ENCODE results near the gene LRRC74B.
"Not testable (repeated sequence)": the region's sequence is repeated elsewhere in the genome, so short reads cannot be mapped to it uniquely, and the experiment has no call there.

The LRRC74B gene

DNA sequence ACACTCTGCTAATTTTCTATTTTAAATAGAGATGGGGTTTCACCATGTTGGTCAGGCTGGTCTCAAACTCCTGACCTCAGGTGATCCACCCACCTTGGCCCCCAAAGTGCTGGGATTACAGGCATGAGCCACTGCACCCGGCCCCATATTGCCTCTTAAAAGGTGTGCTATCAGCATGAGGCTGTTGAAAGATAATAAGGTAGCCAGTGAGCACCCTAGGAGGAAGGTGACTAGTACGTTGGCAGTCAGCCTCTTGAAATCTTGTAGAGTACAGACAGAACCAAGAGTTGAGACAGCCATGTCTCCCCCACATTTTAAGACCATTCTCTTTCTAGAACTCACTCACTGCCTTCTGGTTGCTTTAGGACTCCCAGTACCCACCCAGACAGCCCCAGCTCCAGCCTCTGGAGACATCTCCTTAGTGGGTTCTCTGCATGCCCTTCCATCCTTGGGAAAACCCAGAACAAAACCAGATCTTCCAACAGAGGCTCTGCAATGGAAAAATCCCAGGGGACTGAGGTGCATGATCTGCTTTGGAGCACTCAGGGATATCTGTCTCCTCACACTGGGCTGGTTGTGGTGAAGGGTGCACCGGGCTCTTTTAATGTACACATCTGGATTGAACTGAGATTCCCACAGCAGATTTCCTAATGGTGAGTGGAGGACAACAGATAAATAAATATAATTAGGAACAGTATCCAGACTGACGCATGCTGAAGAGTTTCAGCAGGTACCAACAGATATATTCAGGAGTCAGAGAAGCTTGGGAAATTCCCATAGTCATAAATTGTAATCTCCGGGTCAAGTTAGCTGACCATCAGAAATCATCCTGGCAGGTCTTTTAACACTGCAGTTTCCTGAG, 49.4 kb downstream of the LRRC74B start:
- DNase-seq (no peak), ATAC-seq (no peak)
- Mint-ChIP-seq H3K9me3 (no peaks in the 10 kb centered on the region), H3K27ac (no peak overlapping the region), H3K4me1 (no peaks in the 10 kb centered on the region), H3K27me3 (no peaks in the 10 kb centered on the region), H3K4me3 (no peak overlapping the region)

DNA sequence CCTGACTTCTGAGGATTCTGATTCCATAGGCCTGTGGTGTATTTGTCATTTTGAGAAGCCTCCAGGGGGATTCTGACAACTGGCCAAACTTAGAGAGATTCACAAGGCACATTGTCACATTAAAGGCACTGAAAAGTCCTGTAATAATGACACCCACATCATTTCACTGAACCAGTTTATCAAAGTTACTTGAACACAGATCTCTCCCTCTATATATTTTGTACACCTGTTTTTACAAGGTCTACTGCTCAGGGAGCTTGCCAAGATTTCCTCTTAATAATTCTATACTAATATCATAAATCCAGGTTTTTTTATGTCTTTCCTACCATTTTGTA, 50.0 kb downstream of the LRRC74B start:
- no peak for DNase-seq
- Mint-ChIP-seq H3K4me1 (no peaks in the 10 kb centered on the region), H3K4me3 (no peak overlapping the region), H3K9me3 (no peaks in the 10 kb centered on the region), H3K27me3 (no peaks in the 10 kb centered on the region), H3K27ac (no peak overlapping the region)
- ATAC-seq: no peak

DNA sequence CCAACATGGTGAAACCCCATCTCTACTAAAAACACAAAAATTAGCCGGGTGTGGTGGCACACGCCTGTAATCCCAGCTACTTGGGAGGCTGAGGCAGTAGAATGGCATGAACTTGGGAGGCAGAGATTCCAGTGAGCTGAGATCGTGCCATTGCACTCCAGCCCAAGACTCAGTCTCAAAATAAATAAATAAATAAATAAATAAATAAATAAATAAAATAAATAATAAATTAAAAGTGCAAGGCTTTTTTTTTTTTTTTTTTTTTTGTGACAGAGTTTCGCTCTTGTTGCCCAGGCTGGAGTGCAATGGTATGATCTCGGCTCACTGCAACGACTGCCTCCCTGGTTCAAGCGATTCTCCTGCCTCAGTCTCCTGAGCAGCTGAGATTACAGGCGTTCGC, 51.1 kb downstream of the LRRC74B start:
- not testable (repeated sequence) for H3K4me1 Mint-ChIP-seq, ATAC-seq

DNA sequence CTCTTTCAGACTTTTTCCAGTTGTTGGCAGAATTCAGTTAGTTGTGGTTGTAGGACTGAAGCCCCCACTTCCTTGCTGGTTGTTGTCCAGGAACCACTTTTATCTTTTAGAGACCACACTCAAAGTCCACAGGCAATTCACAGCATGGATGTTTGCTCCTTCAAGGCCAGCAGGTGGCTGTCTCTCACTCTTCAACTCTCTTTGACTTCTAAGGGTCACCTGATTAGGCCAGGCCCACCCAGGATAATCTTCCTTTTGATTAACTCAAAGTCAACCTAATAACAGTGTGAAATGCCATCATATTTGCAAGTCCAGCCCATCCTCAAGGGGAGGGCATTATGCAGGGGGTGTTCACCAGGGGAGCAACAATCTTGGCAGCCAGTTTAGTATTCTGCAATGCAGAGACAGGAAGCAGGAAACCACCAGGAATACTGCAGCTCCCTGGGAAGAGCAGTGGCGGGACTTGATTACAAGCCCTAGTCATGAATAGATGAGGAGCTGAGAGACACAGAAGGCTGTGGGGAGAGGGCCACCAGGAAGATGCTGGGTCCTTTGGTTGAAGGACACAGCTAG, 52.4 kb downstream of the LRRC74B start:
- H3K27ac Mint-ChIP-seq: no peak overlapping the region
- no peak overlapping the region for H3K4me3 Mint-ChIP-seq
- peaks cover 20% of the 10 kb centered on the region for H3K27me3 Mint-ChIP-seq
- peaks cover 13% of the 10 kb centered on the region for H3K4me1 Mint-ChIP-seq
- ATAC-seq (no peak), DNase-seq (no peak)
- no peaks in the 10 kb centered on the region for H3K9me3 Mint-ChIP-seq

More for the DNA sequence above, 51.1 kb downstream of the LRRC74B start:
- H3K9me3 Mint-ChIP-seq, H3K4me3 Mint-ChIP-seq, DNase-seq, H3K27me3 Mint-ChIP-seq, H3K27ac Mint-ChIP-seq: not testable (repeated sequence)

DNA sequence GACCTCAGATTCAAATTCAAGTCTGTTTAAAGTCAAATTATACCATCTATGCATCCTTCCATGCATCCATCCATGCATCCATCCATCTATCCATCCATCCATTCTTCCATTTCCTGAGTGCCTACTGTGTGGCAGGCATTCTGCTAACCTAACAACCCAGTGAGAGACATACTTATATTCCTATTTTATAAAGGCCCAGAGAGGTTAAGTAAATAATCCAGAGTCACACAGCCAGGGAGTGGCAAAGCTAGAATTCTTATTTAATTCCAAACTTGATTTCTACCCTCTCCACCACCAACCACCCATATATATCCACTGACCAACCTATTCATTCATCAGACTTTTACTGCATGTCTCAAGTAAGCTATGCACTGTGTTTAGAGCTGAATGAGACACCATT, 53.8 kb downstream of the LRRC74B start:
- H3K27me3 Mint-ChIP-seq: peaks cover 22% of the 10 kb centered on the region
- no peaks in the 10 kb centered on the region for H3K9me3 Mint-ChIP-seq
- peaks cover 13% of the 10 kb centered on the region for H3K4me1 Mint-ChIP-seq
- no peak for ATAC-seq
- DNase-seq: no peak
- no peak overlapping the region for H3K27ac Mint-ChIP-seq
- H3K4me3 Mint-ChIP-seq: no peak overlapping the region

DNA sequence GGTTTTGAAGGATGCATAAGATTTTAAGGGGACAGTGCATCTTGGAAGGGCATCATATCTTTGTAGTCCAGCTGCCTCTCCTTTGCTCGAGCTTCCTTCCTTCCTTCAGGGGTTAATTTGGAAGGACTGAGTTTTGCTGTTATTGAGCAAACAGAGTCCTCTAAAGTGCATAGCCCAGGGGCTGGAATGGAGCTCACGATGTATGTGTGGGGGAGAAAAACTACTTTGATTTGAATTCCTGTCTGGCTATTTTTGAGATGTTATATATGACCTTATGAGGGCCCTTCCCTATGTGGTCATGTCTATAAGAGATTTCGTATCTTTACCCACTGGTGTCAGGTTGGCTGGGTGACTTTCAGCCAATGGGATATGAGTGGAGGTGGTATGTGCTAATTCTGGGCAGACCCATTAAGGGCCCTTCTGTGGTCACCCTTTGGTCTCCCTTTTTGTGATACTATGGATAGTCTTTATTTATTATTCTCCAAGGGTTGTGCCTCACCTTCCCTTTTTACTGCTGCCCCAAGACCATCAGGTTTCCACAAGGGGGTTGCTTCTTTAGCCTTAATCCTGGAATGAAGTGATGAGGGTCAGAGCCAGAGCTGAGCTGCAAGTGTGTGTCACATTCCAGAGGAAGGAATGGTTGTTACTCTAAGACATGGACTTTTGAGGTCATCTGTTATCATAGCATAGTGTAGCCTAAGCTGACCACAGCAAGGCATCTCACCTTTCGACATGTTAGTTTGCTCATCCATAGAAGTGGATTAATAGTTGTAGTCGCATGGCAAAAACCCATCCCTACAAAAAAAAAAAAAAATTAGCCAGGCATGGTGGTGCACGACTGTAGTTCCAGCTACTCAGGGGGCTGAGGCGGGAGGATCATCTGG, 54.6 kb downstream of the LRRC74B start:
- no peak overlapping the region for H3K4me3 Mint-ChIP-seq
- peaks cover 30% of the 10 kb centered on the region for H3K27me3 Mint-ChIP-seq
- DNase-seq: no peak
- H3K9me3 Mint-ChIP-seq: no peaks in the 10 kb centered on the region
- no peak overlapping the region for H3K27ac Mint-ChIP-seq
- H3K4me1 Mint-ChIP-seq: peaks cover 13% of the 10 kb centered on the region
- ATAC-seq: no peak

DNA sequence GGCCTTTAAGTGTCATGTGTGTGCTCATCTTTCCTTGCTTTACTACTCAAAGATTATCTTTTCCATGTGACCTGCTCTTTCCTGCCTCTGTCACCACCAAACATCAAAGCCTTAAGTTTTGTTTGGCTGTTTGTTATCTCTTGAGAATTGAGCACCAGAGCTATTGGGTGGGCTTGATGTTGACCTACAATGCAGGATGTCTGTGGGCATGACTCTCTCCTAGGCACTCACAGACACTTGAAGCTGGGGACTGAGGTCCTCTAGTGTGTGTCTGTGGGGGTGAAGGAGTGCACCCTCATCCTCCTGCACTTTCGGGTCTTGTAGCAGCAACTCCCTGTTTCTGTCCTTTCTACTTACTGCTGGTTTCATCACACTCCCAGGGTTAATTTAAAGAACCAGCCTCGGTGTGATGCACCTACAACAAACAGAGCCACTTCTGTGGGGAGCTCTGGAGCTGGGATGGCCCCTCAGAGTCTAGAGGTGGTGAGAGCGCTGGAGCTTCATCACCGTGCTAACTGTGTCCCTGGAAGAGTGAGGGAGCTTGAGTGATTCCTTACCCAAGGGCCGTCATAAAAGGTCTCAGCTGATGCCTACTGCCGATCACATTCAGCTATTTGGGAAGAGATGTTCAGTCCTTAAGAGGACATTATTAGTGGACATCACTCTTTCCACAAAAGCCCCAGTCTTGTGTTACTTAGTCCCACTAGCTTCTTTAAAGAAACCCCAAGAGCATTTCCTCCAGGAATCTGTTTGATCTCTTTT, 56.3 kb downstream of the LRRC74B start:
- DNase-seq (no peak), ATAC-seq (no peak)
- Mint-ChIP-seq H3K9me3 (no peaks in the 10 kb centered on the region), H3K27ac (no peak overlapping the region), H3K4me3 (no peak overlapping the region), H3K4me1 (peaks cover 13% of the 10 kb centered on the region), H3K27me3 (peaks cover 40% of the 10 kb centered on the region)

DNA sequence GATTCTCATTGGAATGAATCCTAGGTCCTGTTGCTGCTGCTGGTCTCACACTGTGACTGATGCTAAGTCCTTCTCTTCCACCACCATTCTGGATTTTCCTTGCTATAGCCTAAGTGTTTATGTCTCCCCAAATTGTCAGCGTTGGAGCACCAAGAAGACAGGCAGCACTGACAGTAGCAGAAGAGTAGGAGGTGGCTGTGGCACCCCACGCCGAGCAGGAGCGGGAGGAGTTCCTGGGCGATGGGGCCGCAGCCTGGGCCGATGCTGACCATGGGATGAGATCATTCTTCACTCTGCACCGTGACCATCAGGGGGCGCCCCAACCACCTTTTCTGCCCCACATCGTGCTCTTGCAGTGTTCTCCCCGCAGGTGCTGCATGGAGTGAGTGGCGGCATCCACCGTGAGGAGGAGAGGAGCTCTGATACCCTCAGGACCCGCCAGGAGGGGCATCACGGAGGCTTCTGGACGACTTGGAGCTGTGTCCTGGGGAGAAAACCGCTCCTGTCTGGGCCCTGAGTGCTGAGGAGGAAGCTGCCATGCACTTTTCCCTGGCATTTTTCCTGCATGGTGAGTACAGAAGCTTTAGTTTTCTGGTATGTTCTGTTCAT, 57.0 kb downstream of the LRRC74B start:
- Mint-ChIP-seq H3K4me3 (peak overlapping the region; percentile 47 to 75), H3K27ac (peak overlapping the region in 1 of 2 donors; percentile 81)

DNA sequence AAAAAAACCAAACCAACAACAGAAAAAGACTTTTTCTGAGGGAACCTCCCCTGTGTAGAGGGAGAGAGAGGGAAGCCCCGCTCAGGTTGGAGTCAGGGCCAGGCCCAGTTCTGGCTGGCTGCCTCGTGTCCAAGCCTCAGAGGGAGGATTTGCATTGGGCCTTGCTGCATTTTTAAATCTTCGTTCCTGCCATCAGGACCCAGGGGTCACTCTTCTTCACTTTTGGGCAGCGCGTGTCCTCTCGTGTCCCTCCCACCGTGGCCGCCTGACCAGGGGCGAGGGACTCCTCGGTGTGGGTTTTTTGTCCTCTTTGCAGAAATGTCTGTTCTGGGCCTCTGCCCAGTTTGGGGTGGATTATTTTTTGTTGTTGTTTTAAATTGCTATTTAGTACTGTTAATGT, 57.9 kb downstream of the LRRC74B start:
- no peak overlapping the region for H3K4me3 Mint-ChIP-seq
- peaks cover 13% of the 10 kb centered on the region for H3K4me1 Mint-ChIP-seq
- H3K9me3 Mint-ChIP-seq: no peaks in the 10 kb centered on the region
- H3K27me3 Mint-ChIP-seq: peaks cover 40% of the 10 kb centered on the region
- DNase-seq (no peak), ATAC-seq (no peak)
- no peak overlapping the region for H3K27ac Mint-ChIP-seq

More for the DNA sequence above, 57.0 kb downstream of the LRRC74B start:
- peak; percentile 78 to 79 for DNase-seq
- peak; percentile 99 for ATAC-seq
- Mint-ChIP-seq H3K27me3 (peaks cover 40% of the 10 kb centered on the region), H3K9me3 (no peaks in the 10 kb centered on the region), H3K4me1 (peaks cover 13% of the 10 kb centered on the region)

DNA sequence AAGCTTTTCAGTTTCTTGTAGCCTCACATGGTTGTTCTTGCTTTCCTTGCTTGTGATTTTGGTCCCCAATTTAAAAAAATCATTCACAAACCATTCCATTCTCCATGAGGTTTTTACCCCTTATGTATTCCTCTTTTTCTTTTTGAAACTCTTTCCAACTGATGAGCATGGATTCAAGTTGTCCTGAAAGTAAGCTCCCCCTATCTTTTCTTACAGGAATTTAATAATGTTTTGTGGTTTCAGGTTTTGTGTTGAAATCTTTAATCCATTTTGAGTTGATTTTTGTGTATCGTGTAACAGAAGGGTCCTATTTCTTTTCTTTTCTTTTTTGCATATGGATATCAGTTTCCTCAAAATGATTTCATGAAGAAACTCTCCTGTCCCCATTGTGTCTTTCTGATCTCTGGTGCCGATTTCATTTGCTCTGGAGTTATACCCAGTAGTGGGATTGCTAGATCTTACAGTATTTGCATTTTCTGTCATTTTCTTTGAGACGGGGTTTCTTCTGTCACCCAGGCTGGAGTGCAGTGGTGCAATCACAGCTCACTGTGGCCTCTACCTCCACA, 58.5 kb downstream of the LRRC74B start:
- Mint-ChIP-seq H3K4me1 (peaks cover 13% of the 10 kb centered on the region), H3K27ac (no peak overlapping the region), H3K4me3 (no peak overlapping the region), H3K9me3 (no peaks in the 10 kb centered on the region), H3K27me3 (peaks cover 40% of the 10 kb centered on the region)
- no peak for ATAC-seq
- no peak for DNase-seq

DNA sequence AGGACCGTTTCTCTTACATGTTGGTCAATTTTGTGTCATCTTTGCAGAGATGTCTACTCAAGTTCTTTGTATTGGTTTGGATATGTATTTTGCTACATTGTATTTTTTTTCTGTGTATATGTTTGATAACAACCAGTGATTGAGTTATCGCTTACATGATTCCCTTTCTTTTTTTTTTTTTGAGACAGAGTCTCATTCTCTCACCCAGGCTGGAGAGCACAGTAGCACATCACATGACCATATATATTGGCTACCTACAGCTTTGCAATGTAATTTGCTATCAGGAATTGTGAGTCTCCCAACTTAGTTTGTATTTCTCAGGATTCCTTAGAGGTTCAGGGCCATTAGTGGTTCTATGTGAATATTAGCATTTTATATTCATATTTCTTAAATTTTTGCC, 59.5 kb downstream of the LRRC74B start:
- ATAC-seq (no peak), DNase-seq (no peak)
- Mint-ChIP-seq H3K4me3 (no peak overlapping the region), H3K27ac (no peak overlapping the region), H3K4me1 (peaks cover 13% of the 10 kb centered on the region), H3K27me3 (peaks cover 40% of the 10 kb centered on the region), H3K9me3 (no peaks in the 10 kb centered on the region)

DNA sequence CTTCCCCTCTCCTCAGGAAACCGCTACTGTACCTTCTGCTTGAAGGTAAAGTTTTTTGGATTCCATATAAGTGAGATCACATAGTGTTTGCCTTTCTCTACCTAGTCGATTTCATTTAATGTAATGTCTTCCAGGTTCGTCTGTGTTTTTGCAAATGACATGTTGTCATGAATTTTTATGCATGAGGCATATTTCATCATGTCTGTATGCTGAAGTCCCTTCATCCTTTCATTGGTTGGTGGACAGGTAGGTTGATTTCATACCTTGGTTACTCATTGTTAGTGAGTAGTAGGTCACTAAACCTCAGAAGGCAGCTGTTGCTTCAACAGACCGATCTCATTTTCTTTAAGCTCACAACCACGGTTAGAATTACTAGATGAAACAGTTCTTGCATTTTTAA, 60.3 kb downstream of the LRRC74B start:
- peaks cover 40% of the 10 kb centered on the region for H3K27me3 Mint-ChIP-seq
- no peak overlapping the region for H3K4me3 Mint-ChIP-seq
- no peaks in the 10 kb centered on the region for H3K9me3 Mint-ChIP-seq
- DNase-seq (no peak), ATAC-seq (no peak)
- no peak overlapping the region for H3K27ac Mint-ChIP-seq
- H3K4me1 Mint-ChIP-seq: peaks cover 13% of the 10 kb centered on the region

DNA sequence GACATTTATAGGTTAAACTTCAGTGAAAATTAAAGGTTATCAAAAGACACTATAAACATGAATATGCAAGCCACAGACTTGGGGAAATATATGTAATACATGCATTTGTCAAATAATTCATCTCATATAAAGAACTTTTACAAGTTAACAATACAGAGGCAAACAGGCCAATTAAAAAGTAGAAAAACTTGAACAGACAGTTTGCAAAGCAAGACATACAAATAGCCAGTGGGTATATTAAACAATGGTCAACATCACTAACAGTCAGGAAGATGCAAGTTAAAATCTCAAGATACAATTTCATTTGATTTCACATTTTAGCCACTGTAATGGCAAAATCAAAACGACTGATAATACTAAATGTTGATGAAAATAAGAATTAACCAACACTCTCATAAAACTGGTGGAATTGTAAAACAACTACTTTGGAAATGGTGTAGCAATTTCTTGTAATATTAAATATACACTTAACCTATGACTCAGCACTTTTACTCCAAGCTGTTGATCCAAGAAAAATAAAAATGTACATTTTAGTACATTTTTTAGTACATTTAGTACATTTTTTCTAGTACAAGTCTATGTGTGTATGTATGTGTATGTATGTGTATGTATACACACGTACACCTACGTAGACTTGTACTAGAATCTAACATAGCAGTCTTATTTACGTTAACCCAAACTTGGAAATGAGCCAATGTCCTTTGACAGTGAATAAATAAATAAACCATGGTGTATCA, 62.8 kb downstream of the LRRC74B start:
- Mint-ChIP-seq H3K4me1 (no peaks in the 10 kb centered on the region), H3K27me3 (peaks cover 19% of the 10 kb centered on the region), H3K27ac (no peak overlapping the region), H3K4me3 (no peak overlapping the region), H3K9me3 (no peaks in the 10 kb centered on the region)
- ATAC-seq (no peak), DNase-seq (no peak)

All from stimulated activated naive CD8-positive, alpha-beta T cell treated with anti-CD3 and anti-CD28 coated beads, Interleukin-15, amount 100 ng/mL, for 72 hours (primary cell).